ENCODE measurements around the gene PBX3. TPM values are rescaled to one million over a fixed set of nuclear protein-coding genes. Genes with fewer than 3 reads are reported as not detected.
A peak's percentile ranks its signal among the peaks of the same experiment; 100 is the strongest.

PBX3 gene
- total RNA-seq, 6 experiments from 2014 or later = 13.0 to 20.2 (median 15.0) TPM

DNA sequence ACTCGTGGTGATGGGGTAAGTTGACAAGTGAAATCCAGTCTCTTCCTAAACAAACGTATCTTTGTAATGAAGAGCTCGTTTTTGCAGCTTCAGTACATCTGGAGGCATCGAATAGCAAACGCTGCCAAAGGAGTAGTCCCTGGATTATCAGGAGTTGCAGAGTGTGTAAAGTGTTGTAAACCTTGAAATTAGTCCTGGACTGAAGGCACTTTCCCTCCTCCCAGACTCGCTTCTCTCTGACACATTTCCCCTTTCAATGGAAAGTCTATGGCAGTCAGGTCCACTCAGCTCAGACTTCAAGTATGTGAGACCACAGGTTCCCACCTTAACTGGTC is 1.5 kb upstream of the PBX3 start:
- intact Hi-C loops (cut with DNase I) = no loop called here
- 32% methylated on average over 5 of the region's 6 CpGs for WGBS (ENCODE audit: insufficient coverage, low coverage, low lambda C conversion rate, missing lambda C conversion rate)
- no peak for ATAC-seq

DNA sequence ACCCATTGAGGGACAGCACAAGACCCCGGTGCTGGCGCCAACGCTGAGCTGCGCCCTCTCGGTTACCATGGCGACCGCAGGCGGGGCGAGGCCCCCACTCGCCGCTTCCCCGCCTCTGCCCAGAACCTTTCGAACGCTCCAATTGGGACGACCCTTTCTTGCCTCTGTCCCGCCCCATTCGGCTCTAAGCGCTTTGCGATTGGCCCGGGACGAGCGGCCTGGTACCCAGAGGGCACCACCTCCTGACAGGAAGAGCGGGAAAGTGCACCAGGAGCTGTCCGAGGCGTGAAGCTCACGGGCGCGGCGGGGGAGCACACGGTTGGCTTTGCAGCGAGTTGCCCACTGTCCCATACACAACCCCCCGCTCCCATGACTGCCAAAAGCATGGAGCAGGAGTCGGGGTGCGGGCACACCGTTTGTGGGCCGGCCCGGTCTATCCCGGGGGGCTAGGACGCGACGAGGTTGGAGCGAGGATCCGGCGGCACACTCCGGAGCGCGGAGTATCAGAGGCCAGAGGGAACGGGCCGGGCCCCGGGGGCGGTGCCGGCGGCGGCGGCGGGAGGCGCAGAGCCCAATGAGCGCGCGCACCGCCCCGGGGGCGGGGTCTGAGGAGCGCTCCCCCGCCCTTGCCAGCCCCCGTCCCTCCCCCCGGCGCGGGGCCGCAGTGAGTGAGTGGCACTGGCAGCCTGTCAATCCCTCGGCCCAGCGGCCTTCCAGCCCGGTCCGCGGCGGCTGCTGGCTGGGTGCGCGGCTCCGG is 978 bp upstream of the PBX3 start:
- DNase-seq = peak; percentile 97
- peak; percentile 87 to 95 (median 88) for ATAC-seq
- intact Hi-C loops (cut with DNase I) = no loop called here

More for the DNA sequence above, 1.5 kb upstream of the PBX3 start:
- peak overlapping the region; percentile 55 to 79 (median 60) for H3K4me3 ChIP-seq
- no peaks in the 10 kb centered on the region for H3K27me3 ChIP-seq
- H3K9me3 ChIP-seq = no peaks in the 10 kb centered on the region
- H3K27ac ChIP-seq = no peak overlapping the region
- peaks cover 0 to 19% (median 4%) of the 10 kb centered on the region in 4 donors for H3K4me1 ChIP-seq
- H3K36me3 ChIP-seq = no peaks in the 10 kb centered on the region
- TF ChIP-seq, protein P1, sequence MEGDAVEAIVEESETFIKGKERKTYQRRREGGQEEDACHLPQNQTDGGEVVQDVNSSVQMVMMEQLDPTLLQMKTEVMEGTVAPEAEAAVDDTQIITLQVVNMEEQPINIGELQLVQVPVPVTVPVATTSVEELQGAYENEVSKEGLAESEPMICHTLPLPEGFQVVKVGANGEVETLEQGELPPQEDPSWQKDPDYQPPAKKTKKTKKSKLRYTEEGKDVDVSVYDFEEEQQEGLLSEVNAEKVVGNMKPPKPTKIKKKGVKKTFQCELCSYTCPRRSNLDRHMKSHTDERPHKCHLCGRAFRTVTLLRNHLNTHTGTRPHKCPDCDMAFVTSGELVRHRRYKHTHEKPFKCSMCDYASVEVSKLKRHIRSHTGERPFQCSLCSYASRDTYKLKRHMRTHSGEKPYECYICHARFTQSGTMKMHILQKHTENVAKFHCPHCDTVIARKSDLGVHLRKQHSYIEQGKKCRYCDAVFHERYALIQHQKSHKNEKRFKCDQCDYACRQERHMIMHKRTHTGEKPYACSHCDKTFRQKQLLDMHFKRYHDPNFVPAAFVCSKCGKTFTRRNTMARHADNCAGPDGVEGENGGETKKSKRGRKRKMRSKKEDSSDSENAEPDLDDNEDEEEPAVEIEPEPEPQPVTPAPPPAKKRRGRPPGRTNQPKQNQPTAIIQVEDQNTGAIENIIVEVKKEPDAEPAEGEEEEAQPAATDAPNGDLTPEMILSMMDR (IDR thresholded peaks at IDR 0.05) = no peak
- no peak for TF ChIP-seq POLR2A (IDR thresholded peaks at IDR 0.05)
- DNase-seq = no peak

DNA sequence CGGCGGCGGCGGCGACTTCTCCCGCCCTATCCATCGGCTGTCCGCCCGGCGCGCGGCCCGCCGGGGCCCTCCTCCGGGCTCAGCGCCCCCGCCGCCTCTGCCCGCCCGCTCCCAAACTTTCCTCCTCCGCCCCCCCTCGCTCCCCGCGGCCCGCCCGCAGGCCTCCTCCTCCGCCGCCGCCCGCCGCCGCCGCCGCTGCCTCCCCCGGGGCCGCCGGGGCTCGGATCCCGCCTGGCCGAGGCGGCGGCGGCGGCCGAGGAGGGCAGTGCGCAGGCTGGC is 460 bp upstream of the PBX3 start:
- no peaks in the 10 kb centered on the region for H3K36me3 ChIP-seq
- no peak for TF ChIP-seq POLR2A (IDR thresholded peaks at IDR 0.05)
- TF ChIP-seq, protein P1 (IDR thresholded peaks at IDR 0.05) = no peak
- H3K9me3 ChIP-seq = no peaks in the 10 kb centered on the region
- H3K4me1 ChIP-seq = peaks cover 0 to 28% (median 8%) of the 10 kb centered on the region in 4 donors
- DNase-seq = no peak
- H3K27me3 ChIP-seq = no peaks in the 10 kb centered on the region
- peak overlapping the region; percentile 55 to 79 (median 60) for H3K4me3 ChIP-seq
- intact Hi-C loops (cut with DNase I) = no loop called here
- WGBS (ENCODE audit: insufficient coverage, low coverage, low lambda C conversion rate, missing lambda C conversion rate) = no CpG with 5 or more reads among the region's 46 CpGs
- H3K27ac ChIP-seq = peak overlapping the region in 2 of 3 donors; percentile 42 to 68
- no peak for ATAC-seq

More for the DNA sequence above, 978 bp upstream of the PBX3 start:
- Histone ChIP-seq H3K36me3 (no peaks in the 10 kb centered on the region), H3K27ac (peak overlapping the region in 2 of 3 donors; percentile 42 to 68), H3K27me3 (no peaks in the 10 kb centered on the region), H3K9me3 (no peaks in the 10 kb centered on the region), H3K4me3 (peak overlapping the region; percentile 55 to 79 (median 60)), H3K4me1 (peaks cover 0 to 25% (median 7%) of the 10 kb centered on the region in 4 donors)
- TF ChIP-seq POLR2A (IDR thresholded peaks at IDR 0.05) = peak; percentile 70
- TF ChIP-seq, protein P1 (IDR thresholded peaks at IDR 0.05) = no peak
- under 1% methylated on average over 17 of the region's 79 CpGs for WGBS (ENCODE audit: insufficient coverage, low coverage, low lambda C conversion rate, missing lambda C conversion rate)

DNA sequence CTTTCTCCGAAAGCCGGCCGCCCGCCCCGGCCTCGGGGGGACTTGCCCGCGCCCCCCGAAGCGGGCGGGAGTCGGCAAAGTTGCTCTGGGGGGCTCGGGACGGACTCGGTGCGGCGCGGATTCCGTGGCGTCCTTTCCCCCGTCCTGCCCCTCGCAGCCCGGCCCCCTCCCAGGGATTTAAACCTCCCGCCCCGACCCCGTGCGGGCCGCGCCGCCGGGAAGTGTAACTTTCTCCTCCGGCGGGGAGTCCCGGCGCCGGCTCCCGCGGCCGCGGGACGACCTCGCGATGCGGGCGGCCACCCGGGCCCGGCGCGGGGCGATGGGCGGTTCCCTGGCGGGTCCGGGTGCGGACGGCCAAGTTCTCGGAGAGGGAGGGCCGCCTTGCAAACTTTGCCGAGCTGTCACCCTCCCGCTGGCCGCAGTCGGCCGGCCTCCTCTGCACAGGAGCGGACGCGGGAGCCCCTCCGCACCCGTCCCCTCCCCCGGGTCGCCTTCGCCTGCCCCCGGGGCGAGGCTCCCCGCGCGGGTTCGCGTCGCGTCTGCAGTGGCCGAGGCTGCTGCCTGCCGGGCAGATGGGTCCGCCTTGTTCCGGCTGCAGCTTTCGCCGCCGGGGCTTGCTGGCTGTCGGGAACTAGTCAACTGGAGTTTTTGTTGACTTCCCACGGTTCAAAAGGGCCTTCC is 732 bp downstream of the PBX3 start:
- H3K4me1 ChIP-seq = peaks cover 0 to 28% (median 10%) of the 10 kb centered on the region in 4 donors
- H3K4me3 ChIP-seq = peak overlapping the region; percentile 66 to 81 (median 79)
- no peaks in the 10 kb centered on the region for H3K9me3 ChIP-seq
- H3K36me3 ChIP-seq = no peaks in the 10 kb centered on the region
- H3K27ac ChIP-seq = peak overlapping the region; percentile 33 to 74 (median 68)
- intact Hi-C loops (cut with DNase I) = no loop called here
- no peaks in the 10 kb centered on the region for H3K27me3 ChIP-seq
- 4% methylated on average over 11 of the region's 88 CpGs for WGBS (ENCODE audit: insufficient coverage, low coverage, low lambda C conversion rate, missing lambda C conversion rate)
- peak; percentile 64 to 76 (median 64) for DNase-seq
- TF ChIP-seq, protein P1 (IDR thresholded peaks at IDR 0.05) = no peak
- peak; percentile 21 for TF ChIP-seq POLR2A (IDR thresholded peaks at IDR 0.05)
- peak in 3 of 4 donors; percentile 3 to 7 (median 4) for ATAC-seq
